Left renal cortex interstitium (tissue), 4 donors: Measurements from ENCODE around the gene MAS1. TPM values are rescaled to one million over a fixed set of nuclear protein-coding genes. Genes with fewer than 3 reads are reported as not detected.

Experiments used
- DNase-seq, 4 donors: peaks; one replicate each; pipeline ENCODE4 v3.0.0-alpha.2; 2013; ENCODE audit warnings: low read depth in 4 of 4, low spot score in 2 of 4, missing footprints in 1 of 4
- polyA plus RNA-seq, 4 donors: library from polyadenylated mRNA; unstranded; fragments of 120-200 nt; gene quantifications; one replicate each; pipeline ENCODE4 v1.2.1, GENCODE V29; 2013; ENCODE audit not compliant: insufficient read length in 4 of 4

The MAS1 gene
- polyA plus RNA-seq, 4 donors, result 0.03 to 0.06 (median 0.04) TPM; not detected in 1

- no peak for DNase-seq
Observed at GRCh38 chr6:159878341-159878740, 12.4 kb upstream of the MAS1 start.

DNA sequence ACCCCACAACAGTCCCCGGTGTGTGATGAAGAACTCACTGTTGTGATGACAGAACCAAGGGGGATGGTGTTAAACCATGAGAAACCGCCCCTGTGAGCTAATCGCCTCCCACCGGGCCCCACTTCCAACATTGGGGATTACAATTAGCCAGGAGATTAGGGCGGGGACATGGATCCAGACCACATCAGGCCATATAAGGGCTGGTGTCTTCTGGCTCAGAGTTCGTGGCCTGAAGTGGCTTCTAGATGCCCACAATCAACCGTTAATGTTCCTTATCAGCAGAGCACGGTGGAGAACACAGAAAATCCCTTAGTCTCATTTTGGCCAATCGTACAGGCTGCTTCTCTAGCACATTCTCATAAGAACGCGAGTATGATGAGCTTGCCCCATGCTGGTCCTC is 10.9 kb upstream of the MAS1 start:
- DNase-seq, result no peak

DNA sequence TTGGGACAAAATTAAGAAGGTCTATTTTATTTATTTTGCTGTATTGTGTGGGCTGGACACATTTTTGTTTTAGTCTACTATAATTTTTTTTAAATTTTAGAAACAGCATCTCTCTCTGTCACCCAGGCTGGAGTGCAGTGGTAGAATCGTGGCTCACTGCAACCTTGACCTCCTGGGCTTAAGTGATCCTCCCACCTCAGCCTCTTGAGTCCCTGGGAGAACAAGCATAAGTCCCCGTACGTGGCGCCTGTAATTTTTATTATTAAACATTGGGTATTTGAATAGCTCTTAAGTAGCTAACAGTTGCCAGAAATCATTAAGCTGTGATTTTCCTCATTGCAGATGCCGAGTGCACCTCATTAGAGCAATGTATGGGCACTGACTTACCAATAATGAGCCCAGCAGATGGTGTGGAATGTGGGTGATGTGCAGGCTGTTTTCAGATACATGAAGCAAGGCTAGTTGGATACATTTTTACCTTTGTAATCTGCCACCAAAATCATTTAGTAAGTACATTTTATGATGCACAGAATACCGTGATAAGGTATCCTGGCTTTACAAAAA is 10.3 kb upstream of the MAS1 start:
- DNase-seq, result no peak

- DNase-seq, result no peak
Observed at GRCh38 chr6:159884720-159885119, 6.1 kb upstream of the MAS1 start.

- DNase-seq, result no peak
Observed at GRCh38 chr6:159886270-159886669, 4.5 kb upstream of the MAS1 start.

DNA sequence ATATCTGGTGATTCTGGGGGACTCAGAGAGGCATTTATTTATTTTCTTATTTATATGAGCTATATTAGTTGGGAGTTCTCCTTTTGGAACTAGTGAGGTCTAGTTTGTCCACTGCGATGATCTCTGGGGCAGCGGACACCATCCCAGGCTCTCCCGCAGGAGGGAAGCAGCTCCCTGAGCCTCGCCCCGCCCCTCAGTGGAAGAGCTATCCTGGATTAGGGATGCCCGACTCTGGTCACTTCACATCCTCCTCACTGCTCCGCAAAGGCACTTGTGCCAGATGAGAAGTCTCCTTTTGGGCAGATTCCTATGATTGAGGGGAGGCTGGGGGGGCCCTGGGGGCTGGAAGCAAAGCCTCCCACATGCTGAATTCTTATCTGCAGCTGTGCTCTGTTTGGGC is 3.6 kb upstream of the MAS1 start:
- DNase-seq, result no peak

DNA sequence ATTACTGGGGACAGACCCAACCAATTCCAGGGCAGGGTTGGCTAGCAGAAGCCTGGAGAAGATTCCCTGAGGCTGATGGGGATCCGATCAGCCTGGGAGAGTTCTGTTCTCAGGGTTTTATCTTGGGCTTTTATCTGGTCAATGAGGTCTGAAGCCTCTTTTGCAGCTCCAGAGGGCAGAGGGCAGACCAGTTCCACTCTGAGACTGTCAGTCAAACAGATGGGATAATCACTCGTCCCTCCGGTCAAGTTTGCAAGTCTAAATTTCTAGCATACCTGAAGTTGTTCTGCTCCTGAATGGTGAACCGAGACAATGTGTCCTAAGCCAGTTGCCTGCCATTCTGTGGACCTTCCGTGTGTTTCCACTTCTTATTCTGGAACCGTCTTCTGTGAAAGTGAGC is 3.0 kb upstream of the MAS1 start:
- DNase-seq, result no peak

GRCh38 chr6:159890201-159890600 is 587 bp upstream of the MAS1 start:
- DNase-seq, result no peak

DNA sequence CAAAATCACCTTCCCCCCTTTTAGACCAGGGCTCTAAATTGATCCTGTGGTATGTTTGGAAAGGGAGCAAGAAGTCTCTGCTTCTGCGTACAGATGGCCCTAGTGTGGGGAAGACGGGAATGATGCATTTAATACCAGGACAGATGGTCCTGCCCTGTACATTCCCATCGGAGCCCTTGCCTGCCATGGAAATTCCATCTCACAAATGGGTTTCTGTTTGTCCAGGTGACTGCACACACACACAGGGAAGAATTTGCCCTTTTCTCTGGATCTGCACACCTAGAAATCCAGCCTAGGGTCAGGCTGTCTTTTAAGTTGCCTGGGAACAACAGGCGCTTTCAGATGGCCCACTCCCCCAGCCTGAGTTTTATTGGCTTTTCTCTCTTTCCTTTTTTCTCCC is 1.3 kb downstream of the MAS1 start:
- no peak for DNase-seq

GRCh38 chr6:159893064-159893463 is 2.3 kb downstream of the MAS1 start:
- DNase-seq, result no peak

GRCh38 chr6:159894991-159895390 is 4.2 kb downstream of the MAS1 start:
- no peak for DNase-seq

DNA sequence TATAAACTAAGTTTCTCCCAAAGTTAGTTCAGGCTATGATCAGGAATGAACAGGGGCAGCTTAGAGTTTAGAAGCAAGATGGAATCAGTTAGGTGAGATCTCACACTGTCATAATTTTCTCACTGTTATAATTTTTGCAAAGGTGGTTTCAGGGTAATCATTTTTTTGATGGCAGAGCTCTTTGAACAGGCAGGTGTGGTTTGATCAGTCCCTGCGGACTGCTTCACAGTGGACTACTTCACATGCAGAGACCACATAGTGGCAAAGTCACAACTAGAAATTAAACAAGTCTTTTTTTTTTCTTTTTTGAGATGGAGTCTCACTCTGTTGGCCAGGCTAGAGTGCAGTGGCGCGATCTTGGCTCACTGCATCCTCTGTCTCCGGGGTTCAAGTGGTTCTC is 6.8 kb downstream of the MAS1 start:
- DNase-seq, result no peak

- no peak for DNase-seq
Observed at GRCh38 chr6:159898519-159898918, 7.7 kb downstream of the MAS1 start.

- peak in 2 of 4 donors; percentile 8 to 13 for DNase-seq
Observed at GRCh38 chr6:159899994-159900745, 9.4 kb downstream of the MAS1 start.

DNA sequence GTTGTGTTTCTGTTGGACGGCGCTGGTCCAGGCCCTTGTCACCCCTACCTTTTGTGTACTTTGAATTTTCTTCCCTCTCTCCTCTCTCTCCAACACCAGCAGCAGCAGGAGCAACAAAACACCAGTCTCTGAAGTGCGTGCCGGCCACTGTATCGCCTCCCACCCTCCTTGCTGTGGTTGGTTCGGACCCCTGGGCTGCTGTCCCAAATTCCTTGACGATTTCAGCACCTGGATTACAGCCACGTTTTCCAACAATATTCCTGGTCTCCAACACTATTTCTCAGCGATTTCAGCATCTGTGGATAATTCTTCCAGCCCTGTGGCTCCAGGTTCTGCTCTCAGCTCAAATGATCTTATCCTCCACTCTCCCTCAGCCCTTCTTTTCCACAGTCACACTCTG is 11.8 kb downstream of the MAS1 start:
- no peak for DNase-seq

DNA sequence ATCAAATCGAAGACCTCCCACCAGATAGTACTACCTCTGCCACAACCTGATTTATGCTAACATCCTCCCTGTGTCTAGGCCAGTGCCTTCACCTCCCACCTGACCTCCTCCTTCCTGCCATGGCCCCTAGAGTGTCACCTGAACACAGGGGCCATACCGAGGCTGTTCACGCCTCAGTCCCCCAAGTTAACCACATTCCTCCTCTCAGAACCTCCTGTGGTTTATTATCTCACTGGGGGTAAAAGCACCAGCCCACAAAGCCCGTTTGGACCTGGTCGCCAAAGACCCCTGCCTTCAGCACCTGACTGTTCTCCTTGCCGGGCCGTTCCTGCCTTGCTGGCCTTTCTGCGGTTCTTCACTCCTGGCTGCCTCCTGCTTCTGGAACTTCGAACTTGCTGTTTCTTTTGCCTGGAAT is 13.7 kb downstream of the MAS1 start:
- DNase-seq, result no peak

GRCh38 chr6:159906400-159906799 is 15.6 kb downstream of the MAS1 start:
- no peak for DNase-seq

DNA sequence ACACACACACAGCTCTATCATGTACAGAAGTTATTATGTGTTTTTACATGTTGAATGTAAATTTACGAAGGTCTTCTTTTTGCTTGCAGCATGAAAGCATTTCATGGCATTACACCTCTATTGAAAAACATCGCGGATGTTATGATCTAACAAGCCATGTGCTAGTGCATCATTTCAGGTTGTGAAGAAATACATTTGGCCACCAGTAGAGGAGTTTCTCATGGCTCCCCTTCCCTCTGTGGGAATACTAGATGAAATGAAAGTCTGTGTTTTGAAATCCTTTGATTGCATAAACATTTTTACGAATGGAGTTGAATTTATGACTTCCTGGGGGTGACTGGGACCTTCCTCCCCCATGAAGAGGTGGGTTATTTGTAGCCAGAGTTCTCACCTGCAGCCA is 17.7 kb downstream of the MAS1 start:
- no peak for DNase-seq

DNA sequence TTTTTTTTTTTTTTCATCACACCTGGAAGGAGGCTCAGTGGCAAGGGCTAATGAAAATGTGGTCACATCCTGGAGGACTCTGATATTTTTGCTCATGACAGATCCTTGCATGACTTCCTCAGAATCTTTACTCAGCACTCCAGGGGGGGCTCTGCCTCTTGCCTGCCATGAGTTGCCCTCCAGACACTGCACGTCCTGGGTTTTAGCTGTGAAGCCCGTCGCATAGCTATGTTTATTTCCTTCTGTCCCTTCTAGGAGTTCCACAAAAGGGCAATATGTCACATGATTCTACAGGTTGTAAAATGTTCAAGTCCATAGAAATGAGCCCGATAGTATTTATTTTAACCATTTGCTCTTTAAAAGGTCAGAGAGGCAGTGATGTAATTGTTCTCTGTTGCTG is 18.2 kb downstream of the MAS1 start:
- no peak for DNase-seq

- no peak for DNase-seq
Observed at GRCh38 chr6:159910342-159910741, 19.6 kb downstream of the MAS1 start.

GRCh38 chr6:159913375-159913774 is 22.6 kb downstream of the MAS1 start:
- no peak for DNase-seq

DNA sequence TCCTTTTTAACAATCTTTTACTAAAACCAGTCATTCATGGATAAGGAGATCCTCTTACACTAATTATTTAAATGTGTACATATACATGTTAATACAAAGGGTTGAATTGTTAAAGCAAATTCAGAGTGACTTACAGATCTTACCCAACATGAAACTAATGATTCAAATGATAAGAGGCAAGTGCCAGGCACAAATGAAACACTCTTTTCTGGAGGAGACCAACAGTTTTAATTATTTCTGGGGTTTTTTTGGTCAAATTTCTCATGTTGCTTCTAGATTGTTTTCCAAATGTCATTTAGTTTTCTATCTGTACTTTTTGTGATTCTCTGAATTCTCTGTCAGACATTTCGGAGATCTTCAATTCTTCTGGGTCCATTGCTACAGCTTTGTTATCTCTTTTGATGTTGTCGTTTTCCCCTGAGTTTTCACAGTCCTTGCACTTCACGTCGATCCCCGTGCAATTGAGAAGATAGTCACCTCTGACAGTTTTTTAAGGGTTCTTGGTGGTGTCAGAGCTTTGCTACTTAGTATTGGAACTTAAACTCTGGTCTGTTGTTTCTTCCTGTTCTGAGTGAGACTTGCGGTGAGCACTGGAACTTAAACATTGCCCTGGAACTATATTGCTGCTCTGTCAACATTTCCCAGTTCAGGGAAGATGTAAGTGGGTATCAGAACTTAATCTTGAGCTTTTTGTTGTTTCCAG is 23.2 kb downstream of the MAS1 start:
- no peak for DNase-seq
